Mesendoderm (in vitro differentiated cells): ENCODE measurements around the gene FFAR3.

ENCODE experiments used
- DNase-seq: peaks from one replicate; pipeline ENCODE4 v3.0.0; 2013
- H2AK5ac ChIP-seq: 2 replicates; pipeline ENCODE4 v1.6.1; 2013; ENCODE audit warnings: low read length, inconsistent platforms
- H2BK120ac ChIP-seq: 2 replicates; pipeline ENCODE4 v1.6.1; 2013; ENCODE audit warnings: low read depth, mild to moderate bottlenecking, low read length, moderate library complexity, mixed read lengths
- H2BK15ac ChIP-seq: replicated peaks from 2 replicates; pipeline ENCODE4 v1.6.1; 2013; ENCODE audit warnings: low read depth, mild to moderate bottlenecking, moderate library complexity
- H2BK5ac ChIP-seq: 2 replicates; pipeline ENCODE4 v1.6.1; 2013; ENCODE audit warnings: low read length, inconsistent platforms
- H3K18ac ChIP-seq: 2 replicates; pipeline ENCODE4 v1.6.1; 2013; ENCODE audit warnings: mild to moderate bottlenecking, low read length, mixed read lengths
- H3K23ac ChIP-seq: one replicate; pipeline ENCODE4 v1.6.1; 2013; ENCODE audit warnings: low read length
- H3K27ac ChIP-seq: 2 replicates; pipeline ENCODE4 v1.5.1; 2013; ENCODE audit warnings: low read depth, mild to moderate bottlenecking, inconsistent platforms, low read length, moderate library complexity
- H3K27me3 ChIP-seq: 2 replicates; pipeline ENCODE4 v1.6.1; 2013; ENCODE audit warnings: low read length, control low read depth, mild to moderate bottlenecking, inconsistent platforms; ENCODE audit not compliant: insufficient read depth, poor library complexity
- H3K36me3 ChIP-seq: 2 replicates; pipeline ENCODE4 v1.6.1; 2013; ENCODE audit warnings: low read length, inconsistent platforms; ENCODE audit not compliant: control insufficient read depth, insufficient read depth
- H3K4ac ChIP-seq: one replicate; pipeline ENCODE4 v1.6.1; 2013; ENCODE audit warnings: low read depth, mild to moderate bottlenecking, low read length, moderate library complexity
- H3K4me1 ChIP-seq: 2 replicates; pipeline ENCODE4 v1.6.1; 2013; ENCODE audit warnings: low read depth, low read length, inconsistent platforms; ENCODE audit not compliant: control insufficient read depth
- H3K4me2 ChIP-seq: 2 replicates; pipeline ENCODE4 v1.6.1; 2013; ENCODE audit warnings: low read length
- H3K4me3 ChIP-seq: 2 replicates; pipeline ENCODE4 v1.5.1; 2013; ENCODE audit warnings: mild to moderate bottlenecking, low read length
- H3K56ac ChIP-seq: one replicate; pipeline ENCODE4 v1.6.1; 2013; ENCODE audit warnings: low read length
- H3K79me1 ChIP-seq: 2 replicates; pipeline ENCODE4 v1.6.1; 2013; ENCODE audit warnings: low read length, inconsistent platforms
- H3K79me2 ChIP-seq: 2 replicates; pipeline ENCODE4 v1.6.1; 2013; ENCODE audit warnings: mild to moderate bottlenecking, low read length; ENCODE audit not compliant: control insufficient read depth, insufficient read depth
- H3K9ac ChIP-seq: 2 replicates; pipeline ENCODE4 v1.6.1; 2013; ENCODE audit warnings: low read length, inconsistent platforms
- H4K5ac ChIP-seq: one replicate; pipeline ENCODE4 v1.6.1; 2013; ENCODE audit warnings: low read length
- H4K8ac ChIP-seq: one replicate; pipeline ENCODE4 v1.6.1; 2013; ENCODE audit warnings: low read depth, mild to moderate bottlenecking, control low read depth, low read length, moderate library complexity
- WGBS: extraction: QIAGEN DNeasy Blood & Tissue Kit; methylation state at CpG from one replicate; pipeline ENCODE4 v1.1.7; 2013; ENCODE audit warnings: low lambda C conversion rate, missing lambda C conversion rate; ENCODE audit not compliant: insufficient coverage; ENCODE audit errors: extremely low coverage; 5-methylcytosine and 5-hydroxymethylcytosine counted together

The FFAR3 gene

DNA sequence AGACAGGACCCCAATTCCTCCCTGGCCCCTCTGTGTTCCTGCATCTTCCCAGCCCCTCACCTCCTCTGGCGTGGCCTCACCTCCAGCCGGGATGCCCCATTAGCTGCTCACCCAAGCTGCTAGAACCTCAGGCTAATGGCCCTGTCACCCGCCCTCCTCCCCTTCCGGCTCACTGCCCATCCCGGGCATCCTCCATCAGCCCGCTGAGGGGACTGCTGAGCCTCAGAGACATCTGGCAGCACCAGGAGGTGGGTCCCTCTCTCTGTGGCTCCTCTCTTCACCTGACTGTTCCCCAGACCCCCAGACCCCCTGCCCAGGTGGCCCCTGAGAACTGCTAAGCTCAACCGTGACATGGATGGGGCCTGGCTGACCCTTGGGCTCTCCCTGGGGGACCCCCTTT is 7.7 kb upstream of the FFAR3 start:
- WGBS = no CpG with 5 or more reads among the region's 7 CpGs

GRCh38 chr19:35351411-35352176 is 6.7 kb upstream of the FFAR3 start:
- no peaks in the 10 kb centered on the region for H3K79me2 ChIP-seq
- no peak overlapping the region for H3K9ac ChIP-seq
- no peak overlapping the region for H3K18ac ChIP-seq
- no peak overlapping the region for H4K8ac ChIP-seq
- no peak overlapping the region for H3K4me3 ChIP-seq
- no peak overlapping the region for H3K4ac ChIP-seq
- H3K27ac ChIP-seq = no peak overlapping the region
- no peaks in the 10 kb centered on the region for H3K4me1 ChIP-seq
- no peak for DNase-seq
- H4K5ac ChIP-seq = no peak overlapping the region
- H3K79me1 ChIP-seq = no peaks in the 10 kb centered on the region
- no peak overlapping the region for H2AK5ac ChIP-seq
- H2BK15ac ChIP-seq = no peak overlapping the region
- no peak overlapping the region for H3K23ac ChIP-seq
- H2BK120ac ChIP-seq = no peak overlapping the region
- H3K56ac ChIP-seq = peak overlapping the region; percentile 25
- WGBS = no CpG with 5 or more reads among the region's 47 CpGs
- no peaks in the 10 kb centered on the region for H3K36me3 ChIP-seq
- H2BK5ac ChIP-seq = no peak overlapping the region
- H3K27me3 ChIP-seq = no peaks in the 10 kb centered on the region
- no peak overlapping the region for H3K4me2 ChIP-seq

More for the DNA sequence above, 7.7 kb upstream of the FFAR3 start:
- no peak overlapping the region for H2BK120ac ChIP-seq
- no peaks in the 10 kb centered on the region for H3K79me1 ChIP-seq
- no peaks in the 10 kb centered on the region for H3K4me1 ChIP-seq
- H3K56ac ChIP-seq = no peak overlapping the region
- no peak overlapping the region for H2BK15ac ChIP-seq
- no peak overlapping the region for H2BK5ac ChIP-seq
- H3K4ac ChIP-seq = no peak overlapping the region
- H4K5ac ChIP-seq = no peak overlapping the region
- H2AK5ac ChIP-seq = no peak overlapping the region
- no peak overlapping the region for H3K27ac ChIP-seq
- DNase-seq = no peak
- no peaks in the 10 kb centered on the region for H3K79me2 ChIP-seq
- H3K9ac ChIP-seq = no peak overlapping the region
- H3K36me3 ChIP-seq = no peaks in the 10 kb centered on the region
- no peak overlapping the region for H3K4me2 ChIP-seq
- H3K27me3 ChIP-seq = no peaks in the 10 kb centered on the region
- H4K8ac ChIP-seq = no peak overlapping the region
- H3K4me3 ChIP-seq = no peak overlapping the region
- no peak overlapping the region for H3K23ac ChIP-seq
- no peak overlapping the region for H3K18ac ChIP-seq

DNA sequence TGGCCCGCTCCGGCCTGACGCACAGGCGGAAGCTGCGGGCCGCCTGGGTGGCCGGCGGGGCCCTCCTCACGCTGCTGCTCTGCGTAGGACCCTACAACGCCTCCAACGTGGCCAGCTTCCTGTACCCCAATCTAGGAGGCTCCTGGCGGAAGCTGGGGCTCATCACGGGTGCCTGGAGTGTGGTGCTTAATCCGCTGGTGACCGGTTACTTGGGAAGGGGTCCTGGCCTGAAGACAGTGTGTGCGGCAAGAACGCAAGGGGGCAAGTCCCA is 6.1 kb upstream of the FFAR3 start:
- no peak overlapping the region for H2AK5ac ChIP-seq
- no peak overlapping the region for H2BK5ac ChIP-seq
- H2BK15ac ChIP-seq = no peak overlapping the region
- no peaks in the 10 kb centered on the region for H3K27me3 ChIP-seq
- H3K79me1 ChIP-seq = no peaks in the 10 kb centered on the region
- H3K56ac ChIP-seq = peak overlapping the region; percentile 2
- no peak overlapping the region for H3K4ac ChIP-seq
- H3K4me2 ChIP-seq = no peak overlapping the region
- no peak overlapping the region for H4K8ac ChIP-seq
- WGBS = no CpG with 5 or more reads among the region's 18 CpGs
- no peaks in the 10 kb centered on the region for H3K4me1 ChIP-seq
- no peak overlapping the region for H2BK120ac ChIP-seq
- no peaks in the 10 kb centered on the region for H3K79me2 ChIP-seq
- no peak overlapping the region for H3K9ac ChIP-seq
- H3K36me3 ChIP-seq = no peaks in the 10 kb centered on the region
- no peak overlapping the region for H4K5ac ChIP-seq
- H3K23ac ChIP-seq = no peak overlapping the region
- no peak overlapping the region for H3K4me3 ChIP-seq
- H3K27ac ChIP-seq = no peak overlapping the region
- no peak overlapping the region for H3K18ac ChIP-seq
- no peak for DNase-seq

GRCh38 chr19:35352448-35353304 is 5.6 kb upstream of the FFAR3 start:
- Histone ChIP-seq H3K4ac (no peak overlapping the region), H4K5ac (no peak overlapping the region), H3K9ac (no peak overlapping the region), H3K36me3 (no peaks in the 10 kb centered on the region), H3K56ac (peak overlapping the region; percentile 75), H3K27ac (no peak overlapping the region), H3K4me1 (no peaks in the 10 kb centered on the region), H2BK15ac (no peak overlapping the region), H3K4me3 (no peak overlapping the region), H2AK5ac (no peak overlapping the region), H3K79me1 (no peaks in the 10 kb centered on the region), H4K8ac (no peak overlapping the region), H2BK120ac (no peak overlapping the region), H3K27me3 (no peaks in the 10 kb centered on the region), H3K4me2 (no peak overlapping the region), H3K23ac (no peak overlapping the region), H3K79me2 (no peaks in the 10 kb centered on the region), H3K18ac (no peak overlapping the region), H2BK5ac (no peak overlapping the region)
- WGBS = no CpG with 5 or more reads among the region's 32 CpGs
- peak; percentile 86 for DNase-seq

GRCh38 chr19:35353635-35354034 is 4.6 kb upstream of the FFAR3 start:
- H3K27ac ChIP-seq = no peak overlapping the region
- no peak overlapping the region for H3K4me2 ChIP-seq
- no peak overlapping the region for H2AK5ac ChIP-seq
- H3K27me3 ChIP-seq = no peaks in the 10 kb centered on the region
- H3K4me1 ChIP-seq = no peaks in the 10 kb centered on the region
- H3K79me1 ChIP-seq = no peaks in the 10 kb centered on the region
- H4K5ac ChIP-seq = no peak overlapping the region
- H3K18ac ChIP-seq = no peak overlapping the region
- H4K8ac ChIP-seq = no peak overlapping the region
- no peak overlapping the region for H2BK120ac ChIP-seq
- H3K23ac ChIP-seq = no peak overlapping the region
- no peaks in the 10 kb centered on the region for H3K79me2 ChIP-seq
- no peak overlapping the region for H3K4me3 ChIP-seq
- H3K36me3 ChIP-seq = no peaks in the 10 kb centered on the region
- H2BK5ac ChIP-seq = no peak overlapping the region
- no peak overlapping the region for H3K9ac ChIP-seq
- no peak overlapping the region for H3K4ac ChIP-seq
- no peak for DNase-seq
- no peak overlapping the region for H3K56ac ChIP-seq
- H2BK15ac ChIP-seq = no peak overlapping the region
- no CpG with 5 or more reads among the region's 9 CpGs for WGBS
